HEK293 (cell line): ENCODE data around the gene MFSD11.

Experiments
- CTCF ChIA-PET: fragments of 350-600 bp; formaldehyde crosslinking; extraction: SDS; loops from one replicate; lab custom pipeline; 2021; ENCODE audit warnings: antibody characterized with exemption; lab: Yijun Ruan, JAX
- POLR2A ChIA-PET: fragments of 300-600 bp; formaldehyde crosslinking; extraction: SDS; loops from one replicate; lab custom pipeline; 2020; ENCODE audit warnings: antibody characterized with exemption, inconsistent platforms; lab: Yijun Ruan, JAX
- H3K27ac ChIP-seq: fragments of 200-500 bp; sonication (Bioruptor generic); 2 replicates; pipeline ENCODE4 v1.5.1; 2014; ENCODE audit warnings: low read depth, low read length, control low read depth, inconsistent platforms; ENCODE audit errors: extremely low read depth
- H3K36me3 ChIP-seq, 2 experiments: fragments of 200-500 bp in 1 of 2; sonication (Bioruptor generic) in 1 of 2; 1 replicate in 1 of 2; 2 replicates in 1 of 2; pipeline ENCODE4 v1.5.1; 2014 to 2017; ENCODE audit warnings: inconsistent platforms in 2 of 2, low read length in 2 of 2; ENCODE audit not compliant: control insufficient read depth in 2 of 2, insufficient read depth in 1 of 2
- H3K4me1 ChIP-seq: fragments of 200-500 bp; sonication (Bioruptor generic); 2 replicates; pipeline ENCODE4 v1.5.1; 2014; ENCODE audit warnings: mild to moderate bottlenecking, low read length, inconsistent platforms; ENCODE audit not compliant: control insufficient read depth, insufficient read depth
- H3K4me3 ChIP-seq: 2 replicates; pipeline ENCODE4 v1.5.1; 2011; ENCODE audit warnings: low read depth, mild to moderate bottlenecking, control low read depth, low read length, moderate library complexity
- H3K9me3 ChIP-seq: fragments of 200-500 bp; sonication (Bioruptor generic); 2 replicates; pipeline ENCODE4 v1.5.1; 2014; ENCODE audit warnings: low read depth, low read length, inconsistent platforms; ENCODE audit not compliant: control insufficient read depth, insufficient read depth
- BCL11A ChIP-seq: fragments of 450-650 bp; formaldehyde crosslinking; IDR thresholded peaks from 2 replicates; pipeline ENCODE4 v1.5.1; 2016; ENCODE audit warnings: low read depth, missing biosample characterization, missing genetic modification characterization
- PRDM2 ChIP-seq: fragments of 450-650 bp; formaldehyde crosslinking; IDR thresholded peaks from 2 replicates; pipeline ENCODE4 v1.5.1; 2016; ENCODE audit warnings: missing biosample characterization, missing genetic modification characterization, borderline replicate concordance
- PRDM4 ChIP-seq: fragments of 450-650 bp; formaldehyde crosslinking; IDR thresholded peaks from 2 replicates; pipeline ENCODE4 v1.5.1; 2017; ENCODE audit warnings: missing biosample characterization, missing genetic modification characterization
- SP3 ChIP-seq: fragments of 450-650 bp; formaldehyde crosslinking; IDR thresholded peaks from 2 replicates; pipeline ENCODE4 v1.5.1; 2016; ENCODE audit warnings: missing biosample characterization, missing genetic modification characterization
- ZFHX2 ChIP-seq: fragments of 450-650 bp; formaldehyde crosslinking; conservative IDR thresholded peaks from 2 replicates; pipeline ENCODE4 v1.5.1; 2016; ENCODE audit warnings: missing biosample characterization, missing genetic modification characterization
- ZNF121 ChIP-seq: fragments of 450-650 bp; formaldehyde crosslinking; IDR thresholded peaks from 2 replicates; pipeline ENCODE4 v1.5.1; 2016; ENCODE audit warnings: missing biosample characterization, missing genetic modification characterization
- ZNF133 ChIP-seq: fragments of 450-650 bp; formaldehyde crosslinking; IDR thresholded peaks from 2 replicates; pipeline ENCODE4 v1.5.1; 2016; ENCODE audit warnings: missing biosample characterization, missing genetic modification characterization
- ZNF221 ChIP-seq: fragments of 450-650 bp; formaldehyde crosslinking; IDR thresholded peaks from 2 replicates; pipeline ENCODE4 v1.5.1; 2017; ENCODE audit warnings: missing biosample characterization, missing genetic modification characterization, borderline replicate concordance
- ZNF521 ChIP-seq: fragments of 450-650 bp; formaldehyde crosslinking; IDR thresholded peaks from 2 replicates; pipeline ENCODE4 v1.5.1; 2017; ENCODE audit warnings: missing biosample characterization, mild to moderate bottlenecking, missing genetic modification characterization
- ZNF830 ChIP-seq: fragments of 450-650 bp; IDR thresholded peaks from 2 replicates; pipeline ENCODE4 v1.5.0; 2018; ENCODE audit warnings: missing biosample characterization, missing genetic modification characterization, low read depth, mild to moderate bottlenecking, moderate library complexity
- ZNF843 ChIP-seq: fragments of 450-650 bp; formaldehyde crosslinking; IDR thresholded peaks from 2 replicates; pipeline ENCODE4 v1.5.1; 2016; ENCODE audit warnings: missing biosample characterization, missing genetic modification characterization
- ZSCAN16 ChIP-seq: fragments of 450-650 bp; formaldehyde crosslinking; IDR thresholded peaks from 2 replicates; pipeline ENCODE4 v1.5.1; 2016; ENCODE audit warnings: missing biosample characterization, missing genetic modification characterization

MFSD11 gene

GRCh38 chr17:76753061-76753961 is 15.4 kb downstream of the MFSD11 start:
- H3K4me1 ChIP-seq = no peaks in the 10 kb centered on the region
- TF ChIP-seq ZNF221 (tag by site-specific recombination) (no peak), ZFHX2 (tag by site-specific recombination) (0 out of 2 replicates have a peak, but pooled peaks have one; percentile 27)
- H3K9me3 ChIP-seq = no peaks in the 10 kb centered on the region
- CTCF ChIA-PET = interaction anchor here (0.6 kb wide), 1 partner anchor 39 kb away, joined by 5 read pairs; no protein-coding TSS in a partner anchor
- no peak overlapping the region for H3K27ac ChIP-seq
- no peak overlapping the region for H3K4me3 ChIP-seq
- POLR2A ChIA-PET = interaction anchor here (0.7 kb wide), 1 partner anchor 222 kb away, joined by 4 read pairs; no protein-coding TSS in a partner anchor
- peaks cover 52 to 65% of the 10 kb centered on the region in 2 experiments for H3K36me3 ChIP-seq

GRCh38 chr17:76755285-76755684 is 17.4 kb downstream of the MFSD11 start:
- ChIA-PET CTCF (interaction anchor here (0.6 to 0.7 kb wide), 6 partner anchors 33 to 350 kb away, joined by 3 to 5 read pairs (median 4); no protein-coding TSS in a partner anchor), POLR2A (interaction anchor here (0.7 to 1.0 kb wide), 2 partner anchors 12 to 18 kb away, joined by 3 to 5 read pairs; no protein-coding TSS in a partner anchor)
- no peaks in the 10 kb centered on the region for H3K4me1 ChIP-seq
- H3K4me3 ChIP-seq = no peak overlapping the region
- H3K9me3 ChIP-seq = no peaks in the 10 kb centered on the region
- peaks cover 54 to 61% of the 10 kb centered on the region in 2 experiments for H3K36me3 ChIP-seq
- TF ChIP-seq ZNF121 (tag by site-specific recombination) = no peak
- TF ChIP-seq PRDM4 (tag by site-specific recombination) = peak; percentile 50; the same call in 1 of the 2 replicates
- no peak overlapping the region for H3K27ac ChIP-seq

GRCh38 chr17:76757256-76757655 is 19.3 kb downstream of the MFSD11 start:
- no peak for TF ChIP-seq PRDM2 (tag by site-specific recombination)
- H3K4me3 ChIP-seq = no peak overlapping the region
- no peak overlapping the region for H3K27ac ChIP-seq
- peaks cover 50 to 52% of the 10 kb centered on the region in 2 experiments for H3K36me3 ChIP-seq
- H3K4me1 ChIP-seq = no peaks in the 10 kb centered on the region
- no peaks in the 10 kb centered on the region for H3K9me3 ChIP-seq
- POLR2A ChIA-PET = no interaction called here
- CTCF ChIA-PET = interaction anchor here (0.6 kb wide), 1 partner anchor 312 kb away, joined by 3 read pairs; no protein-coding TSS in a partner anchor

- peaks cover 41% of the 10 kb centered on the region in 2 experiments for H3K36me3 ChIP-seq
- ChIA-PET POLR2A (interaction anchor here (0.6 to 0.7 kb wide), 2 partner anchors 16 to 1797 kb away, joined by 3 to 7 read pairs; no protein-coding TSS in a partner anchor), CTCF (interaction anchor here (0.6 to 0.7 kb wide), 2 partner anchors 179 to 975 kb away, joined by 3 to 4 read pairs; no protein-coding TSS in a partner anchor)
- no peak overlapping the region for H3K4me3 ChIP-seq
- TF ChIP-seq ZNF521 (no peak), ZNF830 (tag by site-specific recombination) (no peak), SP3 (tag by site-specific recombination) (no peak), ZNF843 (no peak), ZNF133 (tag by site-specific recombination) (peak; percentile 94), ZSCAN16 (tag by site-specific recombination) (no peak), BCL11A (tag by site-specific recombination) (no peak)
- H3K9me3 ChIP-seq = no peaks in the 10 kb centered on the region
- H3K4me1 ChIP-seq = no peaks in the 10 kb centered on the region
- H3K27ac ChIP-seq = no peak overlapping the region
Measured at GRCh38 chr17:76758570-76758969, 20.7 kb downstream of the MFSD11 start.
